ENCODE data around the gene MIA.
"Not testable (repeated sequence)": the region's sequence is repeated elsewhere in the genome, so short reads cannot be mapped to it uniquely, and the experiment has no call there.

MIA gene

GRCh38 chr19:40825460-40826095, 50.3 kb downstream of the MIA start:
- not testable (repeated sequence) for DNase-seq

- not testable (repeated sequence) for DNase-seq
These were observed 51.0 kb downstream of the MIA start for GRCh38 chr19:40826312-40826698.

- DNase-seq, result not testable (repeated sequence)
These were observed 51.5 kb downstream of the MIA start for GRCh38 chr19:40826699-40827385.
